Body of pancreas (tissue), 4 donors: Measurements from ENCODE around the gene CEP192.

ENCODE experiments used
- CTCF ChIP-seq, 7 experiments: fragments of 450-650 bp in 4 of 7; fragments of 200-600 bp in 3 of 7; sonication (generic) in 3 of 7; IDR thresholded peaks; one replicate each; pipeline ENCODE4 v1.5.1; 2016 to 2019; ENCODE audit warnings: antibody characterized with exemption in 7 of 7
- POLR2A ChIP-seq, 3 donors: fragments of 450-650 bp; IDR thresholded peaks; one replicate each; pipeline ENCODE4 v1.6.1; 2016; ENCODE audit warnings: antibody characterized with exemption in 3 of 3, mild to moderate bottlenecking in 2 of 3

- TF ChIP-seq CTCF (IDR thresholded peaks at IDR 0.05) = no peak
- TF ChIP-seq POLR2A (IDR thresholded peaks at IDR 0.05) = no peak
These were observed 15.5 kb downstream of the CEP192 start for GRCh38 chr18:13006531-13007247.
